HG03095 (cell line): Measurements from ENCODE around the gene PEAR1.

Experiments used
- ATAC-seq: cut with Tn5 transposase; IDR thresholded peaks from one replicate; pipeline ENCODE4 v1.9.1; 2021; ENCODE audit warnings: moderate library complexity; ENCODE audit not compliant: unreplicated experiment

The PEAR1 gene

DNA sequence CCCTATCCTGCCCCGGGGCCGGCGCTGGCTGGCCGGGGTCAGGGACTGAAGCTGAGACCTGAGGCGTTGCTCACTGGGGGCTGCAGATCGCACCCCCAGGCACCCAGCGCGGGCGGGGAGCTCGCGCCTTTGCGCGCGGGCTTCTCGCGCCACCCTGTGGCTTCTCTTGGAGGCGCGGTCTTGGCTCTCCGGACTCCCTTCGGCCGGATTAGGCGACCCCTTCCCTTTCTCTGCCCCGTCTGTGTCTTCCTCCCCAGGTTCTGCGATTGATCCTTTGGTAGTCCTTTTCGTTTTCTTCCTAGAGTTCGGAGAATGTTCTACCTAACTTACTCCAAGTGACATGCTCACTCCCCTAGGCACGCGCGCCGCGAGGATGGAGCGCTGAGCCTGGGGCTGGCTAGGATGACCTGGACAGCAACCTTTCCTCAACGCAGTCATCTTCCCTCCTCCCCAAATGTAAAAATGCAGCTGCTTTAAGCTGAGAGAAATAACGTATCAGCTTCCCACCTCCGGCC is 33.3 kb upstream of the PEAR1 start:
- no peak for ATAC-seq

DNA sequence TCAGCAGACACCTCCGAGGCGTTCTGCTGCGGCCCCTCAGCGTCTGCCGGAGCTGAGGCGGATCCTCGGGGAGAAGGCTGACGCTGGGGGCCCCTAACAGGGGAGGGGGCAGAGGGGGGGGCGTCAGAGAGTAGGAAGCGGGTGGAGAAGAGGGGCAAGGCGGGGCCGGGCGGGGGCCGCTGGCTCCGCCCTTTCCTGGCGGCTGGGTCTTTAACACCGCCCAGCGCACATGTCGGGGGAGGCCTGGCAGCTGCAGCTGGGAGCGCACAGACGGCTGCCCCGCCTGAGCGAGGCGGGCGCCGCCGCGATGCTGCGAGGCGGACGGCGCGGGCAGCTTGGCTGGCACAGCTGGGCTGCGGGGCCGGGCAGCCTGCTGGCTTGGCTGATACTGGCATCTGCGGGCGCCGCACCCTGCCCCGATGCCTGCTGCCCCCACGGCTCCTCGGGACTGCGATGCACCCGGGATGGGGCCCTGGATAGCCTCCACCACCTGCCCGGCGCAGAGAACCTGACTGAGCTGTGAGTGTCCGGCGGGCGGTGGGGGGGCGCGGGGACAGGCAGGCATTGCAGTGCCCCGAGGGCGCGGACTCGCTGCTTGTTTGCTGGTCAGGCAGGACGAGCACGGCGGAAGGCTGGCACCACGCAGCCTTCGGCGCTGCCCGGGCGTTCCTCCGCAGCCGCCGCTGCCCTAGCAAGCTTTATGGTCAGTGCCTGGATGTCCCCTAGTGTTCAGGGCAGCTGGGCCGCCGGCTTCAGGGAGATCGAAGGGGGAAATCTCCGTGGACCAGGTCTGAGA is 32.7 kb upstream of the PEAR1 start, which contains the start of gene NTRK1:
TSS of gene NTRK1 (plus strand) at position 238 of the 796 bp plus-strand sequence. CDS start at position 308, 70 bp downstream.
- ATAC-seq = no peak

DNA sequence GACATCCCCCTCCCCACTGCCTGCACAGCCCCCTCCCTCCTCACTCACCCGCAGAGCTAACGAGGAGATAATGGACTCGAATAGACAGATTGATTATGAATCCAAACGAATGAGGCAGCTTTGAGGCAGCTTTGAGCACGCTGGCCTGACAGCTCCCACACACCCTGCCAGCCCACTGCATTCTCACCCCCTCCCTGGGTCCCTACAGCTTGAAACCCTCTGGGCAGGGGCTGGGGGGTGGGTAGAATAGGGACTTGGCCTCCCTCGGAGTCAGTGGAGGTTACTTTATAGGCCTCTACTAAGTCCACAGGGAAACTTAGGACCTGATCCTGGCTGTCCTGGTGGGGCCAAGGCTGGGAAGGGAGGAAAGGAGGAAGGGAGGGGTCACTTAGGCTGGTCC is 30.9 kb upstream of the PEAR1 start:
- ATAC-seq = no peak

DNA sequence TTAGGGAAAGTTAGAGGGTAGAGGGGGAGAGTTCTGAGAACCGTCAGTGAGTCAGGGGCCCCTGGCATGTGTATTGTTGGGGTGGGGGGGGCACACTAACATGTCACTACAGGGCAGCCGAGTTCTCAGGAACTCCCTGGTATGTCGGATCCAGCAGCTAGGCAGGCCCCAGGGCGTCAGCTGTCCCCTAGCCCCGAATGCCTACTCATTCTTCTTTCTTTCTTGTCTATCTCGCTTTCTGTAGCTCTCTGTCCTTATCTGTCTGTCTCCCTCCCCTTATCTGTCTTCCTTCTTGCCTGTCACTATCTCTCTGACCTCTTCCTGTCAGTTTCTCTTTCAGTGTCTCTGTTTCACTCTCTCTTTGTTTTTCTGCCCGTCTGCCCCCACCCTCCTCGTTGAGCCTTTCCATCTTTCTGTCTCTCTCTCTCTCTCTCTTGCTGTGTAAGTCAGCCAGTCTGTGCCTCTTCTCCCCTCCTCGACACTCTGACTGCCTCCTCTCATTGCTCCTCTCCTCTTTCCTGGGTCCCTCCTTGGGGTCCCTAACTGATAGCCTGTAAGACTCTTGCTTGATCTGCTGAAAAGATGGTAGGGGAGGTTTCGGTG is 30.4 kb upstream of the PEAR1 start:
- no peak for ATAC-seq

DNA sequence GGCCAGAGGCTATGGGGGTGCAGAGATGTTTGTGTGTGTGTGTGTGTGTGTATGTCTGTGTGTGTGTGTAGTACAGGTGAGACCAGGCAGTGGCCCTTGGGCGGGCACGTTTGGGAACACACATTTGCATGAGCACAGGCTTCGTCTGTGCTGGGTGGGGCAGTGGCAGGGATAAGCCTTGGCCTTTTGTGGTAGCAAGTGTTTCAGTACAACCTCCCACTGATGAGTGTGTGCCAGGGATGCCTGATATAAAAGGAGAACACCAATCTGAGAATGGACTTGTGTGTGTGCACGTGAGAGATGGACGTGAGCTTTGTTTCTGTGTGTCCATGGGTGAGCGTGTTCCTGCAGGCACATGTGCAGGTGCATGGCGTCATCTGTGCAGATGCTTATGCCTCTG is 29.9 kb upstream of the PEAR1 start:
- ATAC-seq = no peak

DNA sequence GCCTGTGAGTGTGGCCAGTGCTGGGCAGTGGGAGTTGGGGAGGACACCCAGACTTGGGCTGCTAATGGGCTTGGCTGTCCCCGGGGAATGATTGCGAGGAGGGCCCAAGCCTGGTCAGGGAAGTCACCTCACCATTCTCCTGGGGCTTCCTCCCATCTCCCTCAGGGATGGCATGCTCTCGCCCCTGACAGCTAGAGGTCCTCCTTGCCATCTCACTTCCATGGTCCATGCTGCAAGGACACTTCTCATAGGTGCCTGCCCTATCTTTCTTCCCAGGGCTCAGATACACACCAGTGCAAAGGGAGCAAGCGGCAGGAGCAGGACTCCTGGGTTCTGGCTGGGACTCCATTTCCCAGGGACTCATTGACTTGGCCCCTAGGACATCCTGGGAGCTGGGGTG is 28.7 kb upstream of the PEAR1 start:
- no peak for ATAC-seq

DNA sequence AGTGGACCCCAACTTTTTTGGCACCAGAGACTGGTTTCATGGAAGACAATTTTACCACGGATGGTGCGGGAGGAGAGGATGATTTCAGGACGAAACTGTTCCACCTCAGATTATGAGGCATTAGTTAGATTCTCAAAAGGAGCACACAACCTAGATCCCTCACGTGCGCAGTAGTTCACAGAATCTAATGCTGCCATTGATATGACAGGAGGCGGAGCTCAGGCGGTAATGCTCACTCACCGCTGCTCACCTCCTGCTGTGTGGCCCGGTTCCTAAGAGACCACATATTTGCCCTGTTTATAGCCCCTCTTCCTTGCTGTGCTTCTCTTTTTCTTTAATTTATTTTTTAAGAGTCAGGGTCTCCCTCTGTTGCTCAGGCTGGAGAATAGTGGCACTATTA is 28.3 kb upstream of the PEAR1 start:
- ATAC-seq = no peak

DNA sequence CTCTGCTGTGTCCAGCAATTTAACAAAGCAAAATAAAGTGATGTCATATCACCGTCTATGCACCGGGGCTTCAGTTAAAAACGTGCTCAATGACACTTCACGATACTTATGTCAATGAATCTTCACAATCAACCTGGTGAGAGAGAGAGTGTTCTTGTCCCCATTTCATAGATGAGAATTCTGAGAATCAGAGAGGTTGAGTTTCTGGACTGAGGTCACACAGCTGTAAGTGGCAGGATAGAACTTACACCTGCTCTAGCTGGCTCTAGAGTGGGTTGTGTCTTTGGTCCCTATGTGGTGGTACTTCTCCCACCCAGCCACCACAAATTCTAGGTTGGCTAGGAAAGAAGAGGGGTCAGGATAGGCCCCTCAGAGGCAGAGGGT is 27.7 kb upstream of the PEAR1 start:
- ATAC-seq = no peak

DNA sequence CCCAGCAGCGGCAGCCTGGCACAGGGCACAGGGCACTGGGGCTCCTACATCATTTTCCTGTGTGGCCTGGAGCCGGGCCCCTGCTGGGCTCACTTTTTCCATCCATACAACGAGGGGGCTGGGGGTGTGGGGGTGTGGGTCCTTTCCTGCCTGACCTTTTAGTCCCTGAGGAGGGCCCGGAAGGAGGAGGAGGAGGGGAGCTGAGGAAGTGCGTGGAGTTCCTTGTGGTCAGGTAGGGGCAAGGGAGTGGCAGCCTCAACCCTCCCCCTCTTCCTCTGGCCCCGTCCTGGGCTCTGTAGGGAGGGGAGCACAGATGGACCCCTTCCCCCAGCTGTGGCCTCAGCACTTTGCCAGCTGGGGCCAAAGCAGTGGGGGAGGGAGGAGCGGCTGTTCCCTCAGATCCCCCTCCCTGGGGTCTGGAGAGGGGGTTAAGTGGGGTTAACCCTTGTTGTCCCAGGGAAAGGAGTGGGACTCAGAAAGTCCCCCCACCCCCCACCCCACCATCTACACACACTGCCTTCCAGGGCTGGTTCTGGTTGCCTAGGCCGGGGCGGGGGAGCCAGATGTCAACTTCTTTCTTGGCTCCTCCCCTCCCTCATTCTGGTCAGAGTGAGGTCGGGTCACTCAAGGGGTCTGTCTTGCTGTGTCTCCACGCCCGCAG is 27.1 kb upstream of the PEAR1 start:
- no peak for ATAC-seq

DNA sequence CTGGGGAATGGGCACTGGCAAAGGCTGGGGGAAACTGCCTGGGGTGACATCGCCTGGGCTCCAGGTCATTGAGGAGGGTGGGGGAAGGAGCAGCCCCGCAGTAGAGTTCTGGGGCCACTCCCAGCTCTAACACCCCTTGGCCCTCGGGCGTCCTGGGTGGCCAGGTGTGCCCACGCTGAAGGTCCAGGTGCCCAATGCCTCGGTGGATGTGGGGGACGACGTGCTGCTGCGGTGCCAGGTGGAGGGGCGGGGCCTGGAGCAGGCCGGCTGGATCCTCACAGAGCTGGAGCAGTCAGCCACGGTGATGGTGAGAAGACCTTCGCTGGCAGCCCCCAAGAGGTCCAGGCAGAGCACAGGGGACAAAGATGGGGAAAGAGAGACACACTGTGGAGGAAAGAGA is 25.2 kb upstream of the PEAR1 start:
- ATAC-seq = no peak

DNA sequence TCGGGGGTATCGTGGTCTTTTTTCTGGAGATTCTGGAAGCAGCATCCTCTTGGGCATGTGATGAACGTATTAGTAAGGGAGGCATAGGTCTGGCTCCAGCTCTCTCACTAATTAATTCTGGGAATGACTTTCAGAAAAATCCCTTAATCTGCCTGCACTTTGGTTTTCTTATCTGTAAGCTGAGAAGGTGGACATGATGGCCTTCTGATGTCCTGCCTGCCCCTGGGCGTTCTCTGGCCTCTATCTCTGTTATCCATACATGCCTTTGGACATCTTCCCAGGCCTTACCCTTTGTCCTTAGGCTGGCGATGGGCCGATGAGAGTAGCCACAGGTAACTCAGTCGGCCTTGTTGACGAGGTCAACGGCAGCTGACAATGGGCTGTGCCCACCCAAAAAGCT is 24.1 kb upstream of the PEAR1 start:
- ATAC-seq = no peak

DNA sequence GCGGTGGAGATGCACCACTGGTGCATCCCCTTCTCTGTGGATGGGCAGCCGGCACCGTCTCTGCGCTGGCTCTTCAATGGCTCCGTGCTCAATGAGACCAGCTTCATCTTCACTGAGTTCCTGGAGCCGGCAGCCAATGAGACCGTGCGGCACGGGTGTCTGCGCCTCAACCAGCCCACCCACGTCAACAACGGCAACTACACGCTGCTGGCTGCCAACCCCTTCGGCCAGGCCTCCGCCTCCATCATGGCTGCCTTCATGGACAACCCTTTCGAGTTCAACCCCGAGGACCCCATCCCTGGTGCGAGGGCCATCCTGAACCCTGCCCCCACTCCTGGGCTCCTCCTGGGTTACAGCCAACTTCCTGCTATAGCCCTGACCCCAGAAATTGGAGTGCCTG is 19.9 kb upstream of the PEAR1 start:
- no peak for ATAC-seq

DNA sequence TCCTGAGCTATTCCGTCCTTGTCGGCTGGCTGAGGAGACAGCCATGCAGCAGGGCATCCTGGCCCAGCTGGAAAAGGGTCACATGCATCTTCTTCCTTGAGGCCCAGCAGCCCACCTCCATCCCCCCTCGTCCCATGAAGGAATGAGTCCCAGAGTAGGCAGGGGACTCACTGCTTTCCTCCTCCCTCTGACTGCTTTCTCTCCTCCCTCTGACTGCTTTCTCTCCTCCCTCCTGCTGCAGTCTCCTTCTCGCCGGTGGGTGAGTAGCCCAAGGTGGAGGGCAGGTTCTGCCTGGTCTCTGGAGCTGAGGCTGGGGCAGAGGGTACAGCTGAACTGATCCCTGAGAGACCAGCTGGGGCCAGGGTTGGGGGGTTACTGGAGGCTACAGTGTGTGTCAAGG is 19.4 kb upstream of the PEAR1 start:
- no peak for ATAC-seq

DNA sequence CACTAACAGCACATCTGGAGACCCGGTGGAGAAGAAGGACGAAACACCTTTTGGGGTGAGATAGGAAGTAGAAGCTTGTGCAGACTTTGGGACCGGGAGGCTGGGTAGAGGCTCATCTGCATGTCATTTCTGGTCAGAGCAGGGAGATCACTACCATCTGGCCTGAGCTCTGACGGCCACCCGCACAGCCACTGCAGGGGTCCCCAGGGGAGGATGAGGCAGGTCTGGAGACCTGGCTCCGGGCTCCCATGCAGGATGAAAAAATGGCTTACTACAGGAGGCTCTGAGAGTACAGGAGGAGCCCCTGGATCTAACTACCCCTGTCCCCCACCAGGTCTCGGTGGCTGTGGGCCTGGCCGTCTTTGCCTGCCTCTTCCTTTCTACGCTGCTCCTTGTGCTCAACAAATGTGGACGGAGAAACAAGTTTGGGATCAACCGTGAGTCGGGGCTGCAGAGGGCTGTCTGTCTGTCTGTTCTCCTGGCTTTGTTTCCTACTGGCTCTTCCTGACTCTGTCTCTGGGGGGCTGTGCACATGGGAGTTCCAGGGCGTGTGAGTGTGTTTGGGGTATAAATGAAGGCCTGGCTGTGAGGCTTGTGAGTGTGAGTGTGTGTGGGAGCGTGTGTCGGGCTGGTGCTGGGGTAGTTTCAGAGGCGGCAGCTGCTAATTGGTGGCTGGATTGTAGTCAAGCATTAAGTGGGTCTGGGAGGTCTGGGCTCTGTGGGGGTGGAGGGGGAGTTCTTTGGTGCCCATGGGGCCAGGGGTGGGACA is 18.8 kb upstream of the PEAR1 start:
- no peak for ATAC-seq

DNA sequence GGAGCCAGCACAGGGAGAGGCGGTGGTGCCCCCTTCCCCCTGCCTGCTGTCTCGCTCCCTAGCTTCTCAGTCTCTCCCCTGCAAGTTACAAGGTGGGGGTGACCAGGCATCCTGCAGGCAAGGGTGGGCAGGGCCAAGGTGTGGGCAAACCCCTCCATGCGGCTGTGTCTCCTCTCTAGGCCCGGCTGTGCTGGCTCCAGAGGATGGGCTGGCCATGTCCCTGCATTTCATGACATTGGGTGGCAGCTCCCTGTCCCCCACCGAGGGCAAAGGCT is 18.2 kb upstream of the PEAR1 start:
- no peak for ATAC-seq

DNA sequence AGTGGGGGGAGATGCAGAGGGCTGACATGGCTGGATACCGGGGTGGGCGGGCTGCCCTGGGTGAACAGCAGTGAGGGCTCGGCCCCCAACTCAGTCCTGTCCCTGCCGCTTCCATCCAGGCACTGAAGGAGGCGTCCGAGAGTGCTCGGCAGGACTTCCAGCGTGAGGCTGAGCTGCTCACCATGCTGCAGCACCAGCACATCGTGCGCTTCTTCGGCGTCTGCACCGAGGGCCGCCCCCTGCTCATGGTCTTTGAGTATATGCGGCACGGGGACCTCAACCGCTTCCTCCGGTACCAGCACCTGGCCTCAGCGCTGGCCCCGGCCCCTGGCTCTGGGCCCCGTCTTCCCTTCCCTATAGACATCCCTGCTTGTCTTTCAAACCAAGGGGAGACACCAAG is 17.2 kb upstream of the PEAR1 start:
- ATAC-seq = no peak

DNA sequence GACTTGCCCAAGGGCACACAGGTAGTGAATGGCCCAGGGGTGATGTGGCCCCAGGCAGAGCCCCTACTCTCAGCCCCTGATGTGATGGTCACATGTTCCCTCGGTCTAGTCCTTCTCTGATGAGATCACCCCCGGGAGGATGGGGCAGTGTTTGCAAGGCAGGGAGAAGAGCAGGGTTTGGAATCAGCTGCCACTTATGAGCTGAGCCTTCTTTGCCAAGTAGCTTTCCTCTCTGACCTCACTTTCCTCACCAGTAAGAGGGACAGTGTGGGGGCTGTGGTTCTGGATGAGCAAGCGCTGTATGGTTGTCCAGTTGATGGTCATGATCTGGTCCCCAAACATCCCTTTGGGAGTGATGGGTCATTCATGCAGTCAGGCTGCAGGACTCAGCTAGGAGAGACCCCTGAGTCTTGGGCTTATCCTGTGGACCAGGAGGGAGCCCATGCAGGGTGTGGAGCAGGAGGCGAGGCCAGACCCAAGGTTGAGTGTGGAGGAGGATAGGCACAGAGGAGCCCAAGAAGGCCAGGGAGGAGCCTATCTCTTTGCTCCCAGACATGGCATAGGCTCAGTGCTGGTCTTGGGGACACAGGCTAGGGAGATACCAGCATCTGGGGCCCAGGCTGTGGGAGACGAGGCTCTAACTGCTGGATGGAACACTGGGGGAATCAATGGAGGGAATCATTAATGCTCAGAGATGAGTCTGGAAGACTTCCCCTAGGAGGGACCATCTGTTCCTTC is 15.9 kb upstream of the PEAR1 start:
- ATAC-seq = no peak

DNA sequence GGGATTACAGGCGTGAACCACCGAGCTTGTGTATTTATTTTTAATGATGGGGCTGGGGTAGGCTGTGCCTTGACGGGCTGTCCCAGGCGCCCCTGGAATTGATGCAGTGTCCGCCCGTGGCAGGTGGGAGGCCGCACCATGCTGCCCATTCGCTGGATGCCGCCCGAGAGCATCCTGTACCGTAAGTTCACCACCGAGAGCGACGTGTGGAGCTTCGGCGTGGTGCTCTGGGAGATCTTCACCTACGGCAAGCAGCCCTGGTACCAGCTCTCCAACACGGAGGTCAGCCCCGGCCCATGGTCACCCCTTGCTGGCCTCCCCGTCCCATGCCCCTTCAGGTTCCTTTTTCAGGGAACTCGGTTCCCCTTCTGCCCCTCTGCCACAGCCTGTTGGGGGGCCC is 13.6 kb upstream of the PEAR1 start:
- ATAC-seq = no peak

DNA sequence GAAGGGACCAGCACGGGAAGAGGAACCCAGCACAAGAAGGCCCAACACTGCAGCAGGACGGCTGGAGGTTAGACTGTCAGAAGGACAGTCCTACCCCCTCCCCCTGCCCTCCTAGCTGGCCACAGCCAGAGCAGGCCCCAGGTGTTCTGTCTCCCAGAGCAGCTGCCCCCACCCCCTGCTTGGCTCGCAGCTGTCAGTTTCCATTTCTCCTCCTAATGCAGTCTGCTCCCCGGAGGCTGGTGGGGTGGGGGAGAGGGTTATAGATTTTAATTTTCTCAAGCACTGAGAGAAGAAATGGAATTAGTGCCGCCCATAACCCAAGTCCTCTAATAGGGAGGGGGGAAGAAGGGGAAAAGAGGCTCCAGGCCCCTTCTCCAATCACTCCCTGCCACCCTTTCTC is 13.0 kb upstream of the PEAR1 start:
- no peak for ATAC-seq

DNA sequence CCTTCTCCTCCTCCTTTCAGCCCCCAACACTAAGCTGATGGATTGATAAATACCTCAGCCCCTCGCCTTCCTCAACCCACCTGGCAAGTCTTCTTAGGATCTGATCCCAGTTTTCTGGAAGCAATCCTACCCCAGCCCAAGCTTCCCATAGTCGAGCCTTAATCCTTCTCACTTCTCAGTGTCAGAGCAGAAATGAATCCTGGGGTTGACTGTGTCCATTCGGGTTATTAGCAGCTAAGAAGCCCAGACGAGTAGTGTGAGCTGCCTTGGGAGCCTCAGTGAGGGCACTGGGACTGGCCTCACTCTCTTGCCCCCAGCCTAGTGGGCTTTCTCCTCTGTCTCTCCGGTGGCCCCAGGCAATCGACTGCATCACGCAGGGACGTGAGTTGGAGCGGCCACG is 12.4 kb upstream of the PEAR1 start:
- no peak for ATAC-seq

DNA sequence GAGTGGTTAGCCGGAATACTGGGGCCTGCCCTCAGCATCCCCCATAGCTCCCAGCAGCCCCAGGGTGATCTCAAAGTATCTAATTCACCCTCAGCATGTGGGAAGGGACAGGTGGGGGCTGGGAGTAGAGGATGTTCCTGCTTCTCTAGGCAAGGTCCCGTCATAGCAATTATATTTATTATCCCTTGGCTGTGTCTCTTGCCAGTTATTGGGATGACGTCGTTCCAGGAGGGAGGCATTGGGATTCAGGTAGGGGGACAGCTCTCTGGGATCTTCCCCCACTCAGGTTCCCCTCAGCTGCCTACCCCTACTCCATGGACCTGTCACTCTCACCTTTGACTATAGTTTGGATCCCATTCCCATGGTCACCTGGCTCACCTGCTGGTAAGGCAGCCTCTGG is 11.9 kb upstream of the PEAR1 start:
- ATAC-seq = no peak
